ENCODE measurements around the gene ANAPC7. TPM values are rescaled to one million over a fixed set of nuclear protein-coding genes. Genes with fewer than 3 reads are reported as not detected.

ANAPC7 gene
- total and polyA plus RNA-seq, 2 of the 13 experiments (the other 11 are each of a cell fraction or from before 2014, with no cell fraction given): 40.0 to 69.1 TPM

DNA sequence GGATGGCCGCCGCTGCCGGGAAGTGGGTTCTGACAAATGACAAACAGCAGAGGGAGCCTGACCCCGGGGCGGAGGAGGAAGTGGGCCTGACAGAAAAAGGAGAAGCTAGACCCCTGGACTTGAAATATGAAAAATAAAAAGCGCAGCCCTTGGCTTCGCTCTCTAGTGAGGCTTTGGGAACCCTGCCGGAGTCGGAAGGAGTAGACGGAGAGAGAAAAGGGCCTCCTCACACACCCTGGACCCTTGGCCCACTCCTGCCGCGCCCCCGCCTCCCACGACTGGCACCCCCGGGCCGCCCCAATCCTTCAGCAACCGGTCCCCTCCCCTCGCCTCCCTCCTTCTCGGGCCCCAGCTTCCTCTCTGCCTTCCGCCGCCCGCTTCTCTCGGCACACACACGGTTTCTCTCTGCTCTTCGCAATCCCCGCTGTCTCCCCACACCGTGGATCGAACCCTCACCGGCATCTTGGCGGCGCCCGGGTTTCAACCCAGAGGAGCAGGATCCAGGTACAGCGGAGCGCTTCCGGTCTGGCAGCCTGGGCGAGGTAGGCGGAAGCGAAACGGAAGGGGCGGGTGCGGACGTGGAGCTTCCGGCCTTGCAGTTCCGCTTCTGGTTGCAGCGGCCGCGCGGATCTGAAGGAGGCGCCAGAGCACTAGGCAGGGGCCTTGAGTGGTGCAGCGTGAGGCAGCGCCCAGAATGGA is 46.4 kb upstream of the ANAPC7 start, which contains the start of gene ARPC3 (continued):
- TF ChIP-seq, protein P1, sequence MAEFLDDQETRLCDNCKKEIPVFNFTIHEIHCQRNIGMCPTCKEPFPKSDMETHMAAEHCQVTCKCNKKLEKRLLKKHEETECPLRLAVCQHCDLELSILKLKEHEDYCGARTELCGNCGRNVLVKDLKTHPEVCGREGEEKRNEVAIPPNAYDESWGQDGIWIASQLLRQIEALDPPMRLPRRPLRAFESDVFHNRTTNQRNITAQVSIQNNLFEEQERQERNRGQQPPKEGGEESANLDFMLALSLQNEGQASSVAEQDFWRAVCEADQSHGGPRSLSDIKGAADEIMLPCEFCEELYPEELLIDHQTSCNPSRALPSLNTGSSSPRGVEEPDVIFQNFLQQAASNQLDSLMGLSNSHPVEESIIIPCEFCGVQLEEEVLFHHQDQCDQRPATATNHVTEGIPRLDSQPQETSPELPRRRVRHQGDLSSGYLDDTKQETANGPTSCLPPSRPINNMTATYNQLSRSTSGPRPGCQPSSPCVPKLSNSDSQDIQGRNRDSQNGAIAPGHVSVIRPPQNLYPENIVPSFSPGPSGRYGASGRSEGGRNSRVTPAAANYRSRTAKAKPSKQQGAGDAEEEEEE (CRISPR knock-in tag; IDR thresholded peaks at IDR 0.05; ENCODE audit: borderline replicate concordance): no peak
- TF ChIP-seq ZNF883 (CRISPR knock-in tag; IDR thresholded peaks at IDR 0.05; ENCODE audit: not compliant biosample characterization) (peak; percentile 73), HNRNPUL1 (IDR thresholded peaks at IDR 0.05; ENCODE audit: low read depth, low read length) (no peak), MEIS2 (CRISPR knock-in tag; IDR thresholded peaks at IDR 0.05) (peak; percentile 50; the same call in 1 of the 2 replicates), PITX1 (CRISPR knock-in tag; IDR thresholded peaks at IDR 0.05) (0 out of 2 replicates have a peak, but pooled peaks have one; percentile 67), ZNF546 (CRISPR knock-in tag; conservative IDR thresholded peaks at IDR 0.05) (peak; percentile 30; the same call in 1 of the 2 replicates), ZBTB7A (CRISPR knock-in tag; IDR thresholded peaks at IDR 0.05) (no peak), RFXANK (CRISPR knock-in tag; IDR thresholded peaks at IDR 0.05) (no peak), POLR2AphosphoS5 (IDR thresholded peaks at IDR 0.05; ENCODE audit: low read depth, low read length) (peak; percentile 87), PHF21A (CRISPR knock-in tag; IDR thresholded peaks at IDR 0.05) (peak; percentile 69; the same call in 1 of the 2 replicates), ZNF777 (CRISPR knock-in tag; IDR thresholded peaks at IDR 0.05) (no peak), ZNF619 (CRISPR knock-in tag; IDR thresholded peaks at IDR 0.05) (no peak)
- TF ChIP-seq, protein P2, sequence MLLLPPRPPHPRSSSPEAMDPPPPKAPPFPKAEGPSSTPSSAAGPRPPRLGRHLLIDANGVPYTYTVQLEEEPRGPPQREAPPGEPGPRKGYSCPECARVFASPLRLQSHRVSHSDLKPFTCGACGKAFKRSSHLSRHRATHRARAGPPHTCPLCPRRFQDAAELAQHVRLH (CRISPR knock-in tag; IDR thresholded peaks at IDR 0.05; ENCODE audit: borderline replicate concordance, low read depth): no peak; the same call in 1 of the 2 replicates
- TF ChIP-seq, protein P3, sequence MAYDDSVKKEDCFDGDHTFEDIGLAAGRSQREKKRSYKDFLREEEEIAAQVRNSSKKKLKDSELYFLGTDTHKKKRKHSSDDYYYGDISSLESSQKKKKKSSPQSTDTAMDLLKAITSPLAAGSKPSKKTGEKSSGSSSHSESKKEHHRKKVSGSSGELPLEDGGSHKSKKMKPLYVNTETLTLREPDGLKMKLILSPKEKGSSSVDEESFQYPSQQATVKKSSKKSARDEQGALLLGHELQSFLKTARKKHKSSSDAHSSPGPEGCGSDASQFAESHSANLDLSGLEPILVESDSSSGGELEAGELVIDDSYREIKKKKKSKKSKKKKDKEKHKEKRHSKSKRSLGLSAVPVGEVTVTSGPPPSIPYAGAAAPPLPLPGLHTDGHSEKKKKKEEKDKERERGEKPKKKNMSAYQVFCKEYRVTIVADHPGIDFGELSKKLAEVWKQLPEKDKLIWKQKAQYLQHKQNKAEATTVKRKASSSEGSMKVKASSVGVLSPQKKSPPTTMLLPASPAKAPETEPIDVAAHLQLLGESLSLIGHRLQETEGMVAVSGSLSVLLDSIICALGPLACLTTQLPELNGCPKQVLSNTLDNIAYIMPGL (CRISPR knock-in tag; IDR thresholded peaks at IDR 0.05; ENCODE audit: borderline replicate concordance in 1 of 2, low read depth in 1 of 2): peak; percentile 82 to 94
- TF ChIP-seq, protein P4, sequence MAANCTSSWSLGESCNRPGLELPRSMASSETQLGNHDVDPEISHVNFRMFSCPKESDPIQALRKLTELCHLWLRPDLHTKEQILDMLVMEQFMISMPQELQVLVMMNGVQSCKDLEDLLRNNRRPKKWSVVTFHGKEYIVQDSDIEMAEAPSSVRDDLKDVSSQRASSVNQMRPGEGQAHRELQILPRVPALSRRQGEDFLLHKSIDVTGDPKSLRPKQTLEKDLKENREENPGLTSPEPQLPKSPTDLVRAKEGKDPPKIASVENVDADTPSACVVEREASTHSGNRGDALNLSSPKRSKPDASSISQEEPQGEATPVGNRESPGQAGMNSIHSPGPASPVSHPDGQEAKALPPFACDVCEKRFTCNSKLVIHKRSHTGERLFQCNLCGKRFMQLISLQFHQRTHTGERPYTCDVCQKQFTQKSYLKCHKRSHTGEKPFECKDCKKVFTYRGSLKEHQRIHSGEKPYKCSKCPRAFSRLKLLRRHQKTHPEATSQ (CRISPR knock-in tag; IDR thresholded peaks at IDR 0.05; ENCODE audit: borderline replicate concordance): no peak; the same call in 1 of the 2 replicates
- TF ChIP-seq, protein P5, sequence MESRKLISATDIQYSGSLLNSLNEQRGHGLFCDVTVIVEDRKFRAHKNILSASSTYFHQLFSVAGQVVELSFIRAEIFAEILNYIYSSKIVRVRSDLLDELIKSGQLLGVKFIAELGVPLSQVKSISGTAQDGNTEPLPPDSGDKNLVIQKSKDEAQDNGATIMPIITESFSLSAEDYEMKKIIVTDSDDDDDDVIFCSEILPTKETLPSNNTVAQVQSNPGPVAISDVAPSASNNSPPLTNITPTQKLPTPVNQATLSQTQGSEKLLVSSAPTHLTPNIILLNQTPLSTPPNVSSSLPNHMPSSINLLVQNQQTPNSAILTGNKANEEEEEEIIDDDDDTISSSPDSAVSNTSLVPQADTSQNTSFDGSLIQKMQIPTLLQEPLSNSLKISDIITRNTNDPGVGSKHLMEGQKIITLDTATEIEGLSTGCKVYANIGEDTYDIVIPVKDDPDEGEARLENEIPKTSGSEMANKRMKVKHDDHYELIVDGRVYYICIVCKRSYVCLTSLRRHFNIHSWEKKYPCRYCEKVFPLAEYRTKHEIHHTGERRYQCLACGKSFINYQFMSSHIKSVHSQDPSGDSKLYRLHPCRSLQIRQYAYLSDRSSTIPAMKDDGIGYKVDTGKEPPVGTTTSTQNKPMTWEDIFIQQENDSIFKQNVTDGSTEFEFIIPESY (CRISPR knock-in tag; IDR thresholded peaks at IDR 0.05): 0 out of 2 replicates have a peak, but pooled peaks have one; percentile 51
- TF ChIP-seq, protein P6, sequence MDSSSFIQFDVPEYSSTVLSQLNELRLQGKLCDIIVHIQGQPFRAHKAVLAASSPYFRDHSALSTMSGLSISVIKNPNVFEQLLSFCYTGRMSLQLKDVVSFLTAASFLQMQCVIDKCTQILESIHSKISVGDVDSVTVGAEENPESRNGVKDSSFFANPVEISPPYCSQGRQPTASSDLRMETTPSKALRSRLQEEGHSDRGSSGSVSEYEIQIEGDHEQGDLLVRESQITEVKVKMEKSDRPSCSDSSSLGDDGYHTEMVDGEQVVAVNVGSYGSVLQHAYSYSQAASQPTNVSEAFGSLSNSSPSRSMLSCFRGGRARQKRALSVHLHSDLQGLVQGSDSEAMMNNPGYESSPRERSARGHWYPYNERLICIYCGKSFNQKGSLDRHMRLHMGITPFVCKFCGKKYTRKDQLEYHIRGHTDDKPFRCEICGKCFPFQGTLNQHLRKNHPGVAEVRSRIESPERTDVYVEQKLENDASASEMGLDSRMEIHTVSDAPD (CRISPR knock-in tag; IDR thresholded peaks at IDR 0.05): no peak
- TF ChIP-seq, protein P7, sequence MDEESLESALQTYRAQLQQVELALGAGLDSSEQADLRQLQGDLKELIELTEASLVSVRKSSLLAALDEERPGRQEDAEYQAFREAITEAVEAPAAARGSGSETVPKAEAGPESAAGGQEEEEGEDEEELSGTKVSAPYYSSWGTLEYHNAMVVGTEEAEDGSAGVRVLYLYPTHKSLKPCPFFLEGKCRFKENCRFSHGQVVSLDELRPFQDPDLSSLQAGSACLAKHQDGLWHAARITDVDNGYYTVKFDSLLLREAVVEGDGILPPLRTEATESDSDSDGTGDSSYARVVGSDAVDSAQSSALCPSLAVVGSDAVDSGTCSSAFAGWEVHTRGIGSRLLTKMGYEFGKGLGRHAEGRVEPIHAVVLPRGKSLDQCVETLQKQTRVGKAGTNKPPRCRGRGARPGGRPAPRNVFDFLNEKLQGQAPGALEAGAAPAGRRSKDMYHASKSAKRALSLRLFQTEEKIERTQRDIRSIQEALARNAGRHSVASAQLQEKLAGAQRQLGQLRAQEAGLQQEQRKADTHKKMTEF (CRISPR knock-in tag; IDR thresholded peaks at IDR 0.05): peak; percentile 79; the same call in 1 of the 2 replicates

All from HepG2 (cell line).